ENCODE results near the gene TSC2.
A peak's percentile ranks its signal among the peaks of the same experiment; 100 is the strongest.

Gene TSC2

DNA sequence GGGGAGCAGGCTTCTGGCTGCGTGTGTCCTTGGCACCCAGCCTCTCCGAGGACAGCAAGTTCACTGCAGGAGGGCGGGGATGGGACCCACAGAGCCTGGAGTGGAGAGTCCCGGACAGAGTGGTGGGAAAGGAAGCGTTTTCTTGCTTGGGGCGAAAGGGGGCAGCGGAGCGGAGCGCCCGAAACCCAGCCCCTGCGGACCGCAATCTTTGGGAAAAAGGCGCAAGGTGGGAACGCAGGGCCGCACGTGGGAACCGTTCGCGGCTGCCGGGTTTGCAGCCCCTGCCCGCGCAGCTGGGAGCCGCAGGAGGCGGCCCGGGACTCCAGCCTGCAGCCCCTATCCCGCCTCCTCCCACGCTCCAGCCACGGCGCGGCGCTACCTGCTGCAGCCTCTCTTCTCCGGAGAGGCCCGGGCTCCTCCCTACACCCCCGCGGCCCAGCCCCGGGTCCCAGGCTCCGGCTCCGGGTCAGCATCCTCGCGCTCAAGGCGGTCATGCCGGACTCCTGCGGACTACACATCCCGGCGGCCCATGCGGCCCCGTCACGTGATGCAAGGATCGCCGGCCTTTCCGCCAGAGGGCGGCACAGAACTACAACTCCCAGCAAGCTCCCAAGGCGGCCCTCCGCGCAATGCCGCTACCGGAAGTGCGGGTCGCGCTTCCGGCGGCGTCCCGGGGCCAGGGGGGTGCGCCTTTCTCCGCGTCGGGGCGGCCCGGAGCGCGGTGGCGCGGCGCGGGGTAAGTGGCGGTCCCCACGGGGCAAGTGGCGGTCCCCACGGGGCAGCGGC, at the start of gene TSC2, which contains the start of gene NTHL1:
TSS of gene TSC2 (plus strand) at position 656 of the 786 bp plus-strand sequence. CDS start 631 bp downstream, outside the sequence.
TSS of gene NTHL1 (minus strand) at position 505 of the 786 bp plus-strand sequence. CDS start at position 494, 11 bp downstream.
- peak; percentile 93 for DNase-seq (ENCODE audit: low read depth)

DNA sequence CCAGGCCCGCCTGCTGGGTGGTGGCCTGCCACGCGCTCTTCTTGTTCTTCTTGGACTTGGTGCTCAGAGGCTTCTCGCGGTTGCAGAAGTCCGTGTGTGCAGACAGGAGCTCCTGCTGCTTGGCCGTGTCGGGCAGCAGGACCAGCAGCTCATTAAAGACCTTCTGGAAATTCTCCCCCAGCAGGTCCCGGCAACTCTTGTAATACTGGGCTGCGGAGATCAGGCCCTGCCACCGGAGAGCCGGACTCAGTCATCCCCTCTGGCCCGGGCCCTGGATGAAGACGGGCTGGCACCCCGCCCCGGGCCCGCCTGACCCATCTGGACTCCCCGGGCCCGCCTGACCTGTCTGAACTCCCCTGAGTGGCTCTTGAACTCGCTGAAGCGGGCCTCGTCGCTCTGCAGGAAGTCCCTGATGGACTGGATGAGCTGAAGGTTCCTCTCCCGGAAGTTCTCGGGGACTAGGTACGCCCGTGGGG, 49.4 kb upstream of the TSC2 start:
- DNase-seq (ENCODE audit: low read depth) = no peak

DNA sequence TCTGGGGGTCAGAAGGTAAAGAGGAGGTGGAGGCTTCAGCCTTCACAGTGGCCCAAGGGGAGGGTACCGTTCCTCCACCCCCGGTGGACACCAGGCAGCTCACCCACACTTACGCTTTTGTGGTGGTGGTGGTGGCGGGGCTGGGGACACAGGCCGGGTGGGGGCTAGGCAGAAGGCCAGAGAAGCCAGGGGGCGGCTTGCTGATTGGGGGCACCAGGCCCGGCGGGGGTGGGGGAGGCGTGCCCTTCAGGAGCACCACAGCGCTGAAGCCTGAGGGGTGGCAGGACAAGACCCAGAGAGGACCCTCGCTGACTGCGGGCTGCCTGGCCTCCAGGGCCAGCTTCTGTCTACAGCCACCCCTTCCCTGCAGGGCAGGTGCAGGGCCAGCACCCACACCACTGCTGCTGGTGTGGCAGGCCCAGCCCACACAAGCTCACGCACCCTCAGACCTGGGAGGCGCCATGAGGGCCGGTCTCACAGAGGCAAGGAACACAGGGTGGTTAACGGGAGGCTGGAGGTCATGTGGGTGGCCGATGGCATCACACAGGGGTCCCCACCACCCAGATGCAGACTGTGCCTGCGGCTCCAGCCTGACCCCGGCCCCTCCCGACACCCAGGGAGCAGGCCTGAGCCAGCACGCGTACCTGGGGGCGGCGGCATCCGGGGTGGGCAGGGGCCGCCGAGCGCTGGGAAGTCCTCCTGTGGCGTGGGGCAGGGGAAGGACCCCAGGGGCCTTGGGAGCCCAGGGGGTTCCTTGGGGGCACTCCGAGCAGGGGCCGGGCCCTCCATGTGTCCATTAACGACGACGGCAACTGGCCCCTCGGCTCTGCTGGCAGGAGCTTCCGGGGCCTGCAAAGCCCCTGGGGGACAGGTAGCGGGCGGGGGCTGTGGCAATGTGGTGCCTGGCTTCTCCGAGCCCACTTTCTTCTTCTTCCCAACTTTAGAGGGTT, 48.7 kb upstream of the TSC2 start:
- no peak for DNase-seq (ENCODE audit: low read depth)

DNA sequence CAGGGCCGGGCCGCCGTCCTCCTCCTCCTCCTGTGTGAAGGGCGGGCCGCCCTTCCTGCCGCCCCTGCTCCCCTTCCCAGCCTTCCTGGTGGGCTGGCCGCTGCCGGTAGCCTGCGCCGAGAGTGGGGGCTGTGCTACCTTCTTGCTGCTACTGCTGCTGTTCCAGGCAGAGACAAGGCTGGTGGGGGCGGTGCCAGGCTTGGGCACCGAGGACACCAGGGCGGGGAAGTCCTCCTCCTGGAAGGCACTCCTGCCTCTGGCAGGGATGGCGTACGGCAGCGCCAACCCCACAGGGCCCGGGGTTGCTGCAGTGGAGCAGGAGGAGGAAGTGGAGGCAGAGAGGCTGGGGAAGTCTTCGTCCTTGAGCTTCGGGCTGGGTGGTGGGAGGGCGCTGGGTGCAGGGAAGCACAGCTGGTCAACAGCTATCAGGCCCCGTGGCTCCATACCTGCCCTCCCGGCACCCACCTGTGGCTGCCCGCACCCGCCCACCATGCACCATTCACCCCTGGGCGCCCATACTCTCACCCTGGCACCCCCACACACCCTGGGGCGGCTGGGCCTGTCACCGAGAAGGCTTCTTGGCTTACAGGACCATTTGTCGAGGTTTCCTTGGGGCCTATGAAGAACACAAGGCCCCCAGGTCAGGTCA, 47.8 kb upstream of the TSC2 start:
- DNase-seq (ENCODE audit: low read depth) = no peak

DNA sequence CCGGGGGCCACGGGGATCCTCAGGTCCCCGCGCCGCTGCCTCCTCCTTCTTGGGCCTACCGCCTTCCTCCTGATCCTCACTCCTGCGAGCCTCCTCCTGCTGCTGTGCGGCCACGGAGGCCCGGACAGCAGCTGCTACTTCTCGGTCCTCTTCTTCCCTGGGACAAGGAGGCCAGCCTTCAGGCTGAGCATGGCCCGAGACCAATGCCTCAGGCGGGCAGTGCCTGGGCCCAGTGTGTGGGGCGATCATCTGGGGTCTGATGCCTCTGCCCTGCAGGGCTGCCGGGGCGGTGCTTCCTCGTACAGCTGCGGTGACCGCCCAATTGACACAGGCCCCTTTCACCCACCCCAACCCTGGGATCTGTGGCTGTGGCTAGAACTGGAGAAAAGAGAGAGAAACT, 46.8 kb upstream of the TSC2 start:
- DNase-seq (ENCODE audit: low read depth) = no peak

DNA sequence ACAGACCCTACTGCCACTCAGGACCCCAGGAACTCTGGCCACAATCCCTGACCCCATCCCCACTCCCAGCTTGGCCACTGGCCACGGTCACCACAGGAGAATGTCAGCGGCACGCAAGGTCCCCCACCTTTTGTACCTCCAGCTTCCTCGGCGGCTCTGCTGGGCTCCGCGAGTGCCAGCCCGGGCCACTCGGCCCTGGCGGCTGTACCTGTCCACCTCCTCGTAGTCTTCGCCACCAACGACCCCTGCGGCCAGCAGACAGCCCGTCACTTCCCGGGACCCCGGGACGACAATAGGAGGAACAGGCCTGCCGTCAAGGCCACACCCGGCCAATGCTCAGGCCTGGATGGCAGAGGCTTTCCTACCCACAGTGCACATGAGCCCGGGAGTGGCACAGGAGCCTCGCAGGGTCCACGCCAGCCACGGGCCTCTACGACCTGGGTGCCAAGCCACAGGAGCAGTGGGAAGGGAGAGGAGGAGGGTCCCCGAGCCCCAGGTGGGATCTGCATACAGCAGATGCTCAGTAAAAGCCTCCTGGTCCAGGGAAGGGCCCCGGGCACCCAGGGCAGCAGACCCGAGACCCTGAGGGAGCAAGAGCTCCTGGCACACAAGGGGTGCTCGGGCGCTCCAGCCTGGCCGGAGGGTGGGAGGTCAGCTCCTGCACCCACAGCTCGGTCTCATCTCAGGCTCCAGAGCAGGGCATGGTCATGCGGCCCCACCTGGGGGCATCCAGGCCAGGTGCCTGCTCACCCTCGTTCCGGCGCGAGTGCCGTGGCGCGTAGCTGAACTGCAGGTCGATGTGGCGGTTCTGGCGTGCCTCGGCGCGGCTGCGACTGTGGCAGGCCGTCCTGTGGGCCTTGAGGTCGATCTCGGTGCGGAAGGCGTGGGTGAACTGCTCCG, 46.1 kb upstream of the TSC2 start:
- no peak for DNase-seq (ENCODE audit: low read depth)

DNA sequence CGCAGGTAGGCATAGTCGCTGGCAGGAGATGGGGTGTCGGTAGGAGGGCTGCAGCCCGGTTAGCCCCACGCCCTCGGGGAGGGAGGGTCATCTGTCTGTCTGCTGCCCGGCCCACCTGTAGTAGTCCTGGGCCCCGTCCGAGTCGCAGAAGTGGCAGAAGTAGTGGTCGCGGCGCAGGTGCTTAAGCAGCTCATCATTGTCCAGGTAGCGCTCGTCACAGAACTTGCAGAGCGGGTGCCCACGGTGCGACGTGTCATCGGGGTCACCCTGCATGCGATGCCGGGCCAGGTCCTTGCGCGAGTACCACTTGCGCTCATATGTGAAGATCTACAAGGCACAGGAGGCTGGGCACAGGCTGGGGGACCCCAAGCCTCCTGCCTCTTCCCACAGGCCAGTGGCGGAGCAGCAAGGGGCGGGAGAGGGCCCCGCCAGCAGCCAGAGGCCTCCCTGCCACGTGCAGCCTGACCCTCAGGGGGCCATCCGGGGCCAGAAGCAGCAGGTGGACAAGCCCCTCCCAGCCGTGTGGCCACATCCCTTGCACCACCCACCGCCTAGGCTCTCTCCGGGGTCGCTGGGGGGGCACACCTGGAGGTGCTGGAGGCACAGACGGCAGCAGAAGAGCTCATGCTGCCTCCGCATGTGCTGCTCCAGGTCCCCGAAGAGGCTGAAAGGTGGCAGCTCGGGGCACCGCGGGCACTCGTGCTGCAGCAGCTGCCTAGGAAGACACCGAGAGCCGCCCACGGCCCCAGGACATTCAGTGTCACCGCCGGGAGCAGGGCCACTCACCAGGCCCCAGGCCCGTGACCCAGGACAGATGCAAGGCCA, 45.2 kb upstream of the TSC2 start:
- DNase-seq (ENCODE audit: low read depth) = no peak

DNA sequence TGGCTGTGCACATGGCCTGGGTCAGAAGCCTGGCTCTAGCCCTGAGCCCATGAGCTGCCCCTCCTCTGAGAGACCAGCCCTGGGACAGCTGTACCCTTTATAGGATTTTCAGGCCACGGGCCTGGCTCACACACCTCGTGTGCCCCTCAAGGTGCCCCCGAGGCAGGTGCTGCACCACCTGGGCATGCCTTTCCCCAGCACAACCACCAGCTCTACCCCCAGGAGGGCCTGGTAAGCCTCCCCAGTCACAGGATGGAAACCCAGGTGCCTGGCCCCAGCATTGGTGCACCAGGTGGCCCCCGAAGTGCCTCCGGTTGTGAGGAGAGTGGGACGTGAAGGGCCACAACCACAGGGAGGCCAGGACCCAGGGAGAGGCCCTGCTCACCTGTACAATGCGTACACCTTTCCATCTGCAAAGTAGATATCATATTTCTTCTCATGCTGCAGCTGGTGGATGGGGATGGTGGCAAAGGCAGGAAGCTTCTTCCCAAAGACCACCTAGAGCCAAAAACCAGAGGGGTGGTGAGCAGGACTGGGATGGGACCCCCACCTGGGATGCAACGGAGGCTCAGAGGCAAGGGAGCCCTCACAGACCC, 44.5 kb upstream of the TSC2 start:
- no peak for DNase-seq (ENCODE audit: low read depth)

DNA sequence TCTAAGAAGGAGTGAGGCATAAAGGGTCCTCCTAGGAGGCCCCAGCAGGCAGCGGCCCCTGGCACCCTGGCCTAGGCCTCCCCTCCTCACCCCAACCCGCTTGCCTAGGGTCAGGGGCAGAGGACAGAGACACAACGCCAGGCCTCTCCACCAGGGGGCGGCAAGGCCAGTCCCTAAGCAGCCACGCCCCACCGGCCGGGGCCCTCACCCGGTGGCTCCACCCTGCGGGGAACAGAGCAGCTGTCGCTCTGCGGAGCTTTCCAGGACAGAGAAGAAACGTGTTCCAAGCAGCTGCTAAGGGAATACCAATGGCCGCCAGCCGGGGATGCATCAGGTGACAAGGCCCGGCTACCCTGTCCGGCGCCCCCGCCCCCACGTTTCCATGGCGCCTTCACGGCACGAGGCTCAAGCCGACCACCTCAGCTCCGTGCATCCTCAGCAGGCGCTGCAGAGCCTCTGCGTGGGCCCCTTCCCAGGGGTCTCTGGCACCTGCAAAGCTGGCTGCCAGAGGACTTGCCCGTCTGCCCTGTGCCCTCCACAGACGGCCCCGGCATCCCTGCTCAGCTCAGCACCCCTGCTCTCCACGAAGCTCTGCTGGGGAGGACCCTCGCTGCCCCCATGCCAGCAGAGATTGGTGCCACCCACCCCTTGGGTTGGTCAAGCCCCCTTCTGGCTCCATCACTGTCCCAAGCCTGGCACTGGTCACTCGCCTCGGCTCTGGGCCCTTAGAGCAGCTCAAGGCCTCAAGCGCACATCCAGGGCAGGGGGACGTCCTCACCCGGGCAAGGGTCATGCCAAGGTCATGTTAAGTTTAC, 43.8 kb upstream of the TSC2 start:
- DNase-seq (ENCODE audit: low read depth) = peak; percentile 84

DNA sequence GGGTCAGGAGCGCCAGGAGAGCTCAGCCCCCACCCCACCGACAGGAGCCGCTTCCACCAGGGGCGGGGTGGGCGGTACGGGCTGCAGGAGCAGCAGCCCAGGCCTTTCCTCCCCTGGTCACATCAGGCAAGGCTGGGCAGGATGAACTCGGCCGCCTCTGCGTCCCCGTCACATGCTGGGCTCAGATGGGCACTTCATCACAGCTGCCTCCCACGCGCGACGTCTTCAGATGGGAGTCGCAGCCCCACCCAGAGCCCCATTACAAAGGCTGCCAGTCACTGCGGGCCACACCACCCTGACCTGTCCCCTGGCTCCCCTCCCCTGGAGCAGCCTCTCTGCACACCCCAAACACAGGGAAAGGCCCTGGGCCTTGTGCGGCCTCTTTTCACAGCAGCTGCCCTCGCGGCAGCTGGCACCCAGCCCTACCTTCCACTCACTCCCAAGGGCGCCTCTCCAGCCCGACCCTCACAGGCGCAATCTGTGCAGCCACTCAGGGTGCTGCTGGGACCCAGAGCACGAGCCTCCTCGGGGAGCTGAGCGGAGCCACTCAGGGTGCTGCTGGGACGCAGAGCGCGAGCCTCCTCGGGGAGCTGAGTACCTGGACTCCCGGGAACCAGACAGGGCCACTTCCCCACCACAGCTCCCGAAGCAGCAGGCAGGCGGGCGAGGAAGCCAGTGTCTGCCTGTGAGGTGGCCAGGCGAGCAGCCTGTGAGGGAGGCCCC, 42.8 kb upstream of the TSC2 start:
- DNase-seq (ENCODE audit: low read depth) = no peak

DNA sequence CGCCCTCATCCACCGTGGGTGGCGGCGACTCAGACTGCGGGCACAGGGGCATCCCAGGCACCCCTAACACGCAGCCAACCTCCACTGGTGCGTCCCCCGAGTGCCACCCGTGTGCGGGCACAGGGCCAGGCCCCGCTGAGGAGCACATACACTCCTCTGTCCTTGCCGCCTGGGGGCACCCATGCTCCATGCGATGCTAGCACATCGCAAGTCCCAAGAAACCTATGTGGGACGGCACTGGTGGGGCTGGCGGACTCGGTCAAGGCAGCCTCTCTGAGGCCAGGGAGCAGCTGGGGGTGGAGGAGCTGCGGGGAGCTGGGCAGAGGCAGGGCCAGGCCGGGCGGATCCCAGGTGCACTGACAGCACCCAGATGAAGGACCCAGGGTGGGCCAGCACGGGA, 42.1 kb upstream of the TSC2 start:
- no peak for DNase-seq (ENCODE audit: low read depth)

DNA sequence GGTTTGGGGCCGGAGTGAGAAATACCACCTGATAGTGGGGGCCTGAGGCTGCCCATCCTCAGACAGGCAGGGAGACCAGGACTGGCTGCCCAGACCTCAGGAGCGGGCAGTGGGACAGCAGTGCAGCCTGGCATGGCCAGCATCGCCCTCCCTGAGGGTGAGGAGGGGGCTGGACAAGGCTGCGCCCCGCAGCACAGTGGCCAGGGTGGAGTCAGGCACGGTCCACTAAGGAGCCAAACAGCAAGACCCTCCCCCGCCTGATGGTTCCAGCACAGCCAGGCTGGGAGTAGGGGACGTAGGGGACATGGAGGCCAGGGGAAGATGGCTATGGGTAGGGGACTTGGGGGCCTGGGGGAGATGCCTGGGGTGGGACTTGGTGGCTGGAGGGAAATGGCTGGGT, 41.5 kb upstream of the TSC2 start:
- DNase-seq (ENCODE audit: low read depth) = no peak

DNA sequence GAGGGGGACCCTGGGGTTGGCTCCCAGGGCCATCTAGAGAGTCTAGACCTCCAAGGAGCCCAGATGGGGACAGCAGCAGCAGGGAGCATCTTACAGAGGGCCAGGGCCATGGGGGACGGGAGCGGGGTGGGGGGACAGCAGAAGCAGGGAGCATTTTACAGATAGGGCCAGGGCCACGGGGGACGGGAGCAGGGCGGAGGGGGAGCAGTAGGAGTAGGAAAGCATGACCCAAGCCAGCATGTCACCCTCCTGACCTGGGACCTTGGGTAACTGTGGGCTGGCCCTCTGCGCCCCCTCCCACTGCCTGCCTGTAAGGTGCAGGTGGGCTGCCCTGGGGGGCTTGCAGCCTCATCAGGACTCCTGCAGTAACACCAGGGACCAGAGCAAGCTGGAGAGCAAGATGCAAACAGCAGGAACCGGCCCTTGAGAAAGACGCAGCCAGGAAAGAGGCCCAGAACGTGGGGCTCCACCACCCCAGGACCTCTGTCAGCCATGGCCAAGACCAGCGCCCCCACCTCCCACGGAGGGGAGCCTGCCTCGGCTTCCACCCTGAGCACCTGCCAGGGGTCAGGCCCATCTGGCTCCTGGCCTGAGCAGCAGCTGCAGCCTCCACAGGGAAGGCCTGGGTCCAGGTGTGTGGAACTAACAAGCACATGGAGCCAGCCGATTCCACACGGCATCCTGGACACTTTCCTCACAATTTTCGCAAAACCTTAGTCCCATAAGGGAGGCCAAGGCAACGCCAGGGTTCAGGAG, 40.5 kb upstream of the TSC2 start:
- DNase-seq (ENCODE audit: low read depth) = no peak

DNA sequence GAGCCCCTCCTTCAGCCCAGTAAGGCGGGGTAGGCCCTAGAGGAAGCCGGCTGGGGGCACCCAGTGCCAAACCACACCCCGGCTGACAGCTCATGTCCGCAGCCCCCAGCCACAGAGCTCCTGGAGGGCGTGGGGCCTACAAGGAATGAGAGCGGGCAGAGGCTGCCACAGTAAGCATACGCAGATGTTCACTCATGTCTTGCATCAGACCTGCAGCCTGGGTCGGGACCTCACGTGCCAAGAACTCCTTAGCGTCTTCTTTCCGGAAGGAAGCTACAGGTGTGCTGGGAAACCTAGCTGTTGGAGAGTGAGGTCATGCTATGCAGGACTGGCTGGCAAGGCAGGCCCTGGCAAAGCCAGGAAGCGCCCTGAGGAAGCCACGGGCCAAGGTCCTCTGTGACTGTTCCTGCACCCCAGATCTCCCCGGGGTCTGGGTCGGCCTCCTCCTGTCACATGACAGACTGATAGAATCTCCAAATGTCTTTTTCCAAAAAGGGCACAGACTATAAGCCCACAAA, 39.7 kb upstream of the TSC2 start:
- DNase-seq (ENCODE audit: low read depth) = no peak

DNA sequence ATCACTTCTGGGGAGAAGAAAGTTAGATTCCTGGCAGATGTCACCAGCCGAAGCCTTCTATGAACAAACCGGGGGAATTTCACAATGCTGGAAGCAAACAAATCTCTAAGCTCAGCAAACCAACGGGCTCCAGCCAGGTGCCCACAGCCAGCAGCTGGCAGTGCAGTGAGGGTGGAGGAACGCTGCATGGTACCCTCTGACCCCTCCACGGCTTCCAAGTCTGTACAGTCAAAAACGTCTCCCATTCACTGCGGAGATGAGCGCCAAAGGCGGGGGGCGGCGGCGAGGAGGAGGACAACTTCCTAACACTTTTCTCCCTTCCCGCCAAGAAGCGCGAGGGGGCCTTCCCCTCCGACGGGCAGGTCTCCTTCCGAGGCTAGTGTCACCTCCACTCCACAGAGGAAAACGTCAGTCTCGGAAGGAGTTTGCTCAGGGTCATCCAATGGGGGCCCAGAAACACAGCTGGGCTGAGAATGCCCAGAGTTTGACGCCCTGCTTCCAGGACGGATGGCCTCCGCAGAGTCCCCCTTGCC, 39.1 kb upstream of the TSC2 start:
- DNase-seq (ENCODE audit: low read depth) = no peak

DNA sequence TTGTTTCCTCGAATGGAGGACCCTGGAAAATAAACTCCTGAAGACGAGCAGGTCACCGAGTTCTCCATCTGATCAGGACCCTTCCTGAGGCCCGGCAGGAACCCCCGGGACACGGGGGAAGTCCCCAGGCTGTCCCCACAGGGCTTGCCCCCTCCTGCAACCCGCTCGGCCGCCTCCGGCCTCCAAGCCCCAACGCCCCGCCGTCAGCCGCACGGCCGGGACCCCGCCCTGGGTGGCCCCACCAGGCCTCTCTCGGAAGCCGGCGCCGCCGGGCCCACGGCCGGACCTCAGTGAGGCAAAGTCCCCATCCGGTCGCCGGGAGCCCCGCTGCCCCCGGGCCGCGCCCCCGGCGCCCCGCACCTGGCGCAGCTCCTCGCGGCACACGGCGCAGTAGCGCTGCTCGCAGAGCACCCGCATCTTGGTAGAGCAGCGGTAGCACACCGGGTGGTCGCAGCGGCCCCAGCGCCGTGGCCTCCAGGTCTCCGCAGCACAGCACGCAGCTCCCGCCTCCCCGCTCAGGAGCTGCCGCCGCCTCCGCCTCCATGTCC, 38.5 kb upstream of the TSC2 start:
- DNase-seq (ENCODE audit: low read depth) = no peak

Data from stimulated activated CD8-positive, alpha-beta memory T cell treated with anti-CD3 and anti-CD28 coated beads, Interleukin-4, amount 100 ng/mL, for 24 hours (primary cell).